Germinal center (tissue), 1 donor: ENCODE data around the gene KYAT1.
A peak's percentile ranks its signal among the peaks of the same experiment; 100 is the strongest.

Experiments
- DNase-seq: peaks from one replicate; pipeline ENCODE4 v3.0.0; 2012; ENCODE audit warnings: mixed read lengths, low spot score

KYAT1 gene

DNA sequence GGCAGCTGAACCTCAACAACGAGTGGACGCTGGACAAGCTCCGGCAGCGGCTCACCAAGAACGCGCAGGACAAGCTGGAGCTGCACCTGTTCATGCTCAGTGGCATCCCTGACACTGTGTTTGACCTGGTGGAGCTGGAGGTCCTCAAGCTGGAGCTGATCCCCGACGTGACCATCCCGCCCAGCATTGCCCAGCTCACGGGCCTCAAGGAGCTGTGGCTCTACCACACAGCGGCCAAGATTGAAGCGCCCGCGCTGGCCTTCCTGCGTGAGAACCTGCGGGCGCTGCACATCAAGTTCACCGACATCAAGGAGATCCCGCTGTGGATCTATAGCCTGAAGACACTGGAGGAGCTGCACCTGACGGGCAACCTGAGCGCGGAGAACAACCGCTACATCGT, 26.6 kb upstream of the KYAT1 start:
- DNase-seq: no peak

DNA sequence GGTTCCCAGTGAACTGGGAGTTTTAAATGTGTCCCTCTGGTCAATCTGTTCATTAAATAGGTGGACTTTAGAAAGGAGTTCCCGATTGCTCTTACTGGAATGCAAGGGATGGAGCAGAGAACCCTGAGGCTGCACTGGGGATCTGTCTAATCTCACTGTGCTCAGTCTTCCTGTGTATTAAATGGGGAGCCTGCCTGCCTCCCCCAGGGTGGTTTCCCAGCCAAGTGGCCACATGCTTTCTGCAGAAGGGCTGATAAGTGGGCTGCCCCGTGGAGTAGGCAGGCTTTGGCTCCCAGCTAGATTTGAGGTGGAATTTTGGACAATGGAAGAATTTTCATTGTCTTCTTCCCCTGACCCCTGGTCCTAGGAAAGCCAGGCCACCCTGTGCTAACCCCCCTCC, 25.0 kb upstream of the KYAT1 start:
- no peak for DNase-seq

DNA sequence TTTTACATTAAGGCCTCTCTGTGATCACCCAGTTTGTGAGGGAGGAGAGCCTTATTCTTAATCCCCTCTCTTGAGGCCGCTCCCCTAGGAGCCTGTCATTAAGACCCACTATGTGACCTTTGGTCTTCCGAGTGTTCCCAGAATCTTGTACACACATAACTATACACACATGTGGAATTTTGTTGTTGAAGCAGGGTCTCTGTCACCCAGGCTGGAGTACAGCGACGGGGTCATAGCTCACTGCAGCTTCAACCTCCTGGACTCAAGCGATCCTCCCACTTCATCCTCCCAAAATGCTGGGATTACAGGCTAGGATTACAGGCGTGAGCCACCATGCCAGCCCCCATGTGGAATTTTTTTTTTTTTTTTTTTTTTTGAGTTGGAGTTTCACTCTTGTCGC, 24.2 kb upstream of the KYAT1 start:
- DNase-seq: no peak

DNA sequence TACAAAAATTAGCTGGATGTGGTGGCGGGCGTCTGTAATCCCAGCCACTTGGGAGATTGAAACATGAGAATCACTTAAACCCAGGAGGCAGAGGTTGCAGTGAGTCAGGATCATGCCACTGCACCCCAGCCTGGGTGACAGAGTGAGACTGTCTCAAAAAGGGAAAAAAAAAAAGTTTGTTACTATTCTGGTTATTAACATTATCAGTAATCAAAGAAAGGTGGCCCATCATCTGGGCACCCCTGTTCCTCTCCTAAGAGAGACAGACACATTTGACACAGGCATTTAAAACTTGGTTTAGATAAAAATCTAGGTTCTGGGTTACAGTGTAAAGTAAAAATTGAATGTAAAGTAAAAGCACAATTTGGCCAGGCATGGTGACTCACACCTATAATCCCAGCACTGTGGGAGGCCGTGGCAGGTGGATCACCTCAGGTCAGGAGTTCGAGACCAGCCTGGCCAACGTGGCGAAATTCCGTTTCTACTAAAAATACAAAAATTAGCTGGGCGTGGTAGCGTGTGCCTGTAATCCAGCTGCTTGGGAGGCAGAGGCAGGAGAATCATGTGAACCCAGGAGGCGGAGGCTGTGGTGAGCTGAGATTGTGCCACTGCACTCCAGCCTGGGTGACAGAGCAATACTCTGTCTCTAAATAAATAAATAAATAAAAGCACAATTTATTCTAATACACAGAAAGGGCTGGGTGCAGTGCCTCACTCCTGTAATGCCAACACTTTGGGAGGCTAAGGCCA, 22.3 kb upstream of the KYAT1 start:
- DNase-seq: no peak

DNA sequence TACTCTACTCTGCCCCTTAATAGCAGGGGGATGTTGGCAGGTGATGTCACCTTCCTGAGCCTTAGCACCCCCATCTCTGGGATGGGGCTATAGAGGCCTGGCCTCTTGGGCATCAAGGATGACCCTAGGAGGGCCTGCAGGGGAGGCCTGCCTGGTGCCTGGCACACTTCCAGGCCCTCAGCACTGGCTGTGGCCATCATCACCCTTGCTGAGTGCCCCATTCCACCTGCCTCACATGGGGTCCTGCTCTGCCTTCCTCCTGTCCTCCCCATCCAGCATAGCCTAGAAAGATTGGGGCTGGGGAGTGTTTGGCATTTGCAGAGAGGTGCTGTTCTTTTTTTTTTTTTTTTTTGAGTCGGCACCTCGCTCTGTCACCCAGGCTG, 21.3 kb upstream of the KYAT1 start:
- DNase-seq: no peak

DNA sequence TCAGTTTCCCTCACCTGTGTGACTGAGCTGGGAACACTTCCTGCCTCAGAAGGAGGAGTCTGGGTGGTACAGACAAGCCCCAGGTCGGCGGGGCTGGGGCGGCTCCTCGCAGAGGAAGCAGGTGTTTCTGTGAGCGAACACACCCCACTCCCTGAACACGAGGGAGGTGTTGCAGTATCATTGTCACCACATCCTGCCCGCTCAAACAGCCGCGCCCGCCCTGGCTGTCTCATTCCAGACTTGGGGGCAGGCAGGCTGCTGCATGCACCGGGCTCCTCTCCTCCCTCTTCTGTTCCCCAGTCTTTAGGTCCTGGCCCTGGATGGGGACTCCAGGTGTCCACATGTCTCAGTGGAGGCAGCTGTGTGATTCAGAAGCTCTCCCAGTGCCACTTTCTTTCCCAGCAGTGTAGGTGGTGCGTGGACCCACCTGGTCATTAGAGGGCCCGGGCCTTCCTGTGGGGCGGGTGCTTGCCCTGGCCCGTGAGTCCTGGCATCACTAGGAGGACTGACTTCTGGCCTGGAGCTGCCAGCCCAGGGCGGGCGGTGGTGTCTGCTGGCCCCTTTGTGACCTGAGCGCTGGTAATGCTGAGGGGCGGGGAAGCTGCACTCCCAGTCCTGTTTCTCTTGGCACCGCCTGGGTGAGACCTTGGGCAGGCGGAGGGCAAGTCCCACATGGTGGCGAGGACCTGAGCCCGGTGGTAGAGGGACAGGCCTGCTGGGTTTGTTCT, 20.8 kb upstream of the KYAT1 start:
- DNase-seq: peak; percentile 46

DNA sequence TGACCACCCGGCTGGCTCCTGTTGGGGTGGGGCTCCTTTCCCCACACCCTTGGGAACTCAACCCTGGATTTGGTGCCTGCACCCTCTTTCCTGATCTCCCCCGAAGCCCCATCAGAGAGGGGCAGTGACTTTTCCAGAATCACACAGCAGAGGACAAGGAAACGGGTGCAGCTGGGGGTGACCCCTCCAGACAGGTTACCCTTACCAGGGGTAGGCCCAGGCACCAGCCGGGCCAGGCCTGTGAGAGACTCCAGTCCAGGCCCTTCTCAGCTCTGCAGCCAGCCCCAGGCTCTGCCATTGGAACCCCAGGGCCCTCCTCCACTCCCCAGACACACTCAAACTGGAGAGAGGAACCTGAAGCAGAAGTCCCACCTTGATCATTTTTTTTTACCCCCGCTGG, 20.1 kb upstream of the KYAT1 start:
- DNase-seq: no peak

DNA sequence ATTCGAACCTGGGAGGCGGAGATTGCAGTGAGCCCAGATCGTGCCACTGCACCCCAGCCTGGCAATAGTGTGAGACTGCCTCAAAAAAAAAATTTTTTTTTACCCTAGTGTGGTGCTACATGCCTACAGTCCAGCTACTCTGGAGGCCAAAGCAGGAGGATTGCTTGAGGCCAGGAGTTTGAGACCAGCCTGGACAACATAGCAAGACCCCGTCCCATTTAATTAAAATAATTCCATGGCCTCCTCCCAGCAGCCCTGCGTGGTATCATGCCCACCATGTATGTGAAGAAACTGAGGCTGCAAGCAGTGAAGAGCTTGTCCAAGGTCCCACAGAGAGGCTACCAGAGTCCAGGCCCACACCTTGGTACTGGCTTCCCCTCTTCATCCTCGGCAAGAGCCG, 19.6 kb upstream of the KYAT1 start:
- no peak for DNase-seq

DNA sequence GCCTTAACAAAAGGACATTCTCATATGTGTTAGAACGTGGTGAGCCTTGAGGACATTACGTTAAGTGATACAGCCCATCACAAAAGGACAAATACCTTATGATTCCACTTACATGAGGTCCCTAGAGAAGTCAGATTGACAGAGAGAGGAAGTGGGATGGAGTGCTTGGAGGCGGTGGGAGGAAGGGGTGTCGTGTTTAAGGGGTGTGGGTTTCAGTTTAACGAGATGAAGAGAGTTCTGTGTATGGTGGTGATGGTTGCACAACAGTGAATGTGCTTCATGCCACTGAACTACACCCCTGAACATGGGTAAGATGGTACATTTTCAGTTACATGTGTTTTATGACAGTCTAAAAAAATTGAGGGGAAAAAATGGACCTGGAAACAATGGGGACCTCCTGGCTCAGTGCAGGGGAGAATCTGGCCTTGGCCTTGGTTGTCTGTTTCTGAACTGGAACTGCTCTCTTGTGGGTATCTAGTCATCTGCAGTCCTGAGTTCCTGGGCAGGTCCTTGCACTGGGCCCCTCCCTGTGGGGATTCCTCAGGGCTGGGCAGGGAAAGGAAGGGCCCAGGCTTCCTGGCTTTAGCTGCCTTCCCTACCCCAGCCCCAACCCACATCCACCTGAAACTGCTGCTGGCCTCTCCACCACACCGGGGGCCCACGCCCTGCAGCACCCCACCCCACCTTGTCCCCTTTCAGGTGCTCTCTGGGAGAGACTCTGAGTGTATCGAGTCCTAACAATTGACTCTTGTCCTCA, 18.0 kb upstream of the KYAT1 start:
- DNase-seq: no peak

DNA sequence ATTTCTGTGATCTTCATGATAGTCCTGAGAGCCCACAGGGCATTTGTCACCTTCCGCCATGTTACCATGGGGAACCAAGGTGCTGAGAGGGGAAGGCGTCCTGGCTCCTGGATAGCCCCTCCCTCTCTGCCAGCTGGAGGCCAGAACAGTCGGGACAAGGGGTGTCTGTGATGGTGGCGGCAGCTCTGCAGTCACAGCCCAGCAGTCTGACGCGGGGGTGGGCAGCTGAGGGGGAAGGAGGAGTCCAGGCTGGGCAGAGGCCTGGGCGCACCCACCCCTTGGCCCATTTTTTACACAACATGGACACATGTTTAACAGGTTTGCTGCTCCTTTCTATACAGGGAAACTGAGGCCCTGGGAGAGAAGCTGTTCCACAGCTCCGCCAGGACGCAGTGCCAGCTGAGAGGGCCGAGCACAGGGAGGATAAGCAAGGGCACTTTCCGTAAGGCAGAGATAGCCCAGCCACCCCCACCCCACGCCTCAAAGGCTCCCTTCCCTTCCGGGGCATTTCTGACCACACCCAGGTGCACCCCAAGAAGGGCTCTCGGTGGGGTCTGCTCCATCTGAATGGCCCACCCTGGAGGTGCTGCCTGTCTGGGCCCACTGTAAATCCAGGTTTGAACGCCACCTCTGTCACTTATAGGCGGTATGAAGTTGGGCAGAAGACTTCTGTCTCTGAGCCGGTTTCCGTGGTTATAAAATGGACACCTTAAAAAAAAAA, 17.3 kb upstream of the KYAT1 start:
- no peak for DNase-seq

DNA sequence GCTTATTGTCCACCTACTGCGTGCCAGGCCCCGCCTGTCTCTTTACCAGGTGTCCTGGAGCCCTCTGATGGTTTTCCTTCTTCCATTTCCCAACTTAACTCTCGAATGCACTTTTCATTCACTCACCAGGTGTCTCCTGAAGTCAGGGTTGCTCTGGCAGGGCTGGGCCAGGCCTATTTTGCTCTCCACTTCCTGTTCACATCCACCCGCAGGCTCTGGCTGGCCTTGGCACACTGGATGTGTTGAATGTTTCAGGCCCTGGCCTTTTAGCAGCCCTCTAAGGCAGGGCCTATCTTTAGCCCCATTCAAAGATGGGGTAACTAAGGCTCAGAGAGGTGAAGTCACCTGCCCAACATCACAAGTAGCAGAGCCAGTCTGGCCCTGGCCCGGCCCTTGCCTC, 16.6 kb upstream of the KYAT1 start:
- no peak for DNase-seq

DNA sequence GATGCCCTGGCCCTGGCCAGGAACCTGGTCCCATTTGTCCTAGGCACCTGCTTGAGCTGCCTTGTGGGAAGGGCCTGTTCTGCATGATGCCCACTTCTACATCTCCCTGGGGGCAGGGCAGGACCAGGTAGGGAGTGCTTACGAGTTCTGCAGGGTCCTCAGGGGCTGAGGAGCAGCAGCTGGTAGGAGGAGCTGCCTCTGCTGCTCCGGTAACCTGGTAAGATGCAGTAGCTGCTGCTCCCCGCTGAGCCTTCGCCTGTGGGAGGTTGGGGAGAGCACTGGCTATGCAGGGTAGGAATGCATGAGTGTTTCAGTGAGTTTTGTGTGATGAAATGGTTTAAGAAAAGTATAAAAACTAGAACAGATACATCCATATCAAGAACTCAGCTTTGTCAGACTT, 13.8 kb upstream of the KYAT1 start:
- no peak for DNase-seq

DNA sequence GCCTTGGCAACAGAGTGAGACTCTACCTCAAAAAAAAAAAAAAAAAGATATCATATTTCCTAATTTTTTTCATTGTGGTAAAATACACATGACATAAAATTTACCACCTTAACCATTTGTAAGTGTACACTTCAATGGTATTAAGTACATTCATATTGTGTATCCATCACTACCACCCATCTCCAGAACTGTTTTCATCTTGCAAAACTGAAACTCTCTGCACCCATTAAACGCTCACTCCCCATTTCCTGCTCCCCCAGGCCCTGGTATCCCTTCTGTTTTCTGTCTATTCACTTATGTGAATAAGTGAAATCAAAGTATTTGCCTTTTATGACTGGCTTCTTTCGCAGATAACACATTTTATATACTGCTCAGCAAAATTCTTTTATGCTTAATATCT, 13.0 kb upstream of the KYAT1 start:
- DNase-seq: no peak

DNA sequence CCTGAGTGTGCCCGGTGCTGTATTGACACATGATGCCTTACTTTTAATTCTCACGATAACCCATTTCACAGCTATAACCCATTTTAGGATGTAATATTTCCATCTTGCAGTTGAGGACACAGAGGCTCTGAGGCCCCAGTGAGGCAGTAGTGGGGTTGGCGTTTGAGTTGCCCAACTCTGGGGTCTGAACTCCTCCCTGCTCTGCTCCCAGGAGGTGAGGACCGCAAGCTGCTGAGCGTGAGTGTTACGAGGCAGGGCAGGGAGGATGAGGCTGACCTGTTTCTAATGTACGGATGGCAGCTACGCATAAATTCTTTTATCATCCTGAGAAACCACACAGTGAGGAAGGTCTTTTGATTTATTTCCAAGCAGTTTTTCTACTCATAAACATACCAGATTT, 11.6 kb upstream of the KYAT1 start:
- DNase-seq: no peak

DNA sequence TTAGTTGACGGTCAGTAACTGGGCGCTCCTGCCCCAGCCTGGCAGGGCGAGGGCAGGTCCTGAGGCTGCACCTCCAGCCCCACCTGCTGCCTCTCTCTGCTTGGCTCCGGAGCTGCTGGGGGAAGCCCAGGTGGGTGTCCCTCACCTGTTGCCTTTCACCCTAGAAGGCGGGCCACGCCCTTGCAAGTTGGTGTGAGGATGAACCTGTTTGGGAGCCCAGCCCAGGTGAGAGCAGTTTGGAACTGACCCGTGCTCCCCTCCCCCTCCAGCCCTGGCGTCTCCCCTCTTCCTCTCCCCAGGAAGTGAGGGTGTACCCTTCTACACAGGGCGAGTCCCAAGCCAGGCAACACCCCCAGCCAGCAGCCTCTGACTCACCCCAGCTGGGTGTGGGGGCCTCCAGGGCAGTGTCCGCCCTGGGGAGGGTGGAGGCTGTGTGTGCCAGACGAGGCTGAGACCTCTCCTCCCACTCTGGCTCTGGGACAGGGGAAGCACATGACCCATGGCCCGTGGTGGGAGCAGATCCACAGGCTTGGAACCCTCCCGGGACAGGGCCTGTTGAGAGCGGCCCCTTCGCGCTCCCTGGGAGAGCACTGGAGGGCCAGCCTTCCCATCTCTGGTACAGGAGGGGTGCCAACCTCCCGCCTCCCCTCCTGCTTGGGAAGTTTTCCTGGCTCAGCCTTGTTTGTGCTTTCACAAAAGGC, 10.6 kb upstream of the KYAT1 start:
- no peak for DNase-seq

DNA sequence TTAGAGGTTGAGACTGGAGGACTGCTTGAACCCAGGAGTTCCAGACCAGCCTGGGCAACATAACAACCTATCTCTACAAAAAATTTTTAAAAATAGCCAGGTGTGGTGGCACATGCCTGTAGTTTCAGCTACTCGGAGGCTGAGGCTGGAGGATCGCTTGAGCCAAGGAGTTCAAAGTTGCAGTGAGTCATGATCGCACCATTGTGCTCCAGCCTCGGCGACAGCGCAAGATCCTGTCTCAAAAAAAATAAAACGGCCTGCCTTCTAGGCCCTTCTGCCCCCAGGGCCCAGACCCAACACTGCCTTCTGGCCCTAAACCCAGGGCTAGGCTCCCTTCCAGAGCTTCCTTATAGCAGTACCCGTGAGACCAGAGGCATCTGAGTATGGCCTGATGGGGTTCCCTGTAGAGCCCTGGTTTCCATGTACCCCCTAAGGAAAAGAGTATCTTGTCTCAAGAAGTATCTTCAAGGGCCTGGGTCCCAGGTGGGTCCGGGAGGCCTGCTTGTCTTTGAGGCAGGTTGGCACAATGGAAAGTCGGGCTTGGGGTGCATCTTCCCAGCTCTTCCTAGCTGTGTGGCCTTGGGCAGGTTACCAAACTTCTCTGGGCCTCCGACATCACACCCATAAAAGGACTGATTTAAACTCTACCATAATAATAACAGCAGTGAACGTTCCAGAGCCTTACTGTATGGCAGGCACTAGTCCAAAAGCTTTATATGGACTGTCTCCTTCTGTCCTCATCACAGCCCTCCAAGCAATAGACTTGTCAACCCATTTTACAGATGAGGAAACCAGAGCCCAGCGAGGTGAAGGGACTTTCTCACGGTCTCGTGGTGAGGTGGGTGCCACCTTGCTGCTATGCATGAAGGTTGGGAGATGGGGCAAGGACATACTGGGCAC, 9.8 kb upstream of the KYAT1 start:
- no peak for DNase-seq

DNA sequence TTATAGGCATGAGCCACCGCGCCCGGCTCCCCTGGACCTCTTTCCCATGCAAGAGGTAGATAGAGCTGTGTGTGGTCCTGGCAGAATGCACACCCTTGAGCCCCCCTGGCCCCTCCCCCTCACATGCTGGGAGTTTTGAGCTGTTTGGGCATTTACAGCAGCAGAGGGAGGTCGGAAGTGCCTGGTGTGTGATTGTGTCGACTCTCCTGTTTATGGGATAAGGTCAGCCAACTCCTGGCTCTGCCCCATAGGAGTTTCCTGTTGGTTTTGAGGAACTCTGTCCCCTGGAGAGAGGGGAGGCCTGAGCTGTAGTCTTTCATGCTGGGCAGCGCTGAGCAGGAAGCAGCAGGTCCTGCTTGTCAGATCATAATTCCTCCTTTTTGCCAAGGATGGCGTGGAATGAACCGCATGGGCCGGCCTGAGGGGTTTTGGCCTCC, 6.2 kb upstream of the KYAT1 start:
- no peak for DNase-seq

DNA sequence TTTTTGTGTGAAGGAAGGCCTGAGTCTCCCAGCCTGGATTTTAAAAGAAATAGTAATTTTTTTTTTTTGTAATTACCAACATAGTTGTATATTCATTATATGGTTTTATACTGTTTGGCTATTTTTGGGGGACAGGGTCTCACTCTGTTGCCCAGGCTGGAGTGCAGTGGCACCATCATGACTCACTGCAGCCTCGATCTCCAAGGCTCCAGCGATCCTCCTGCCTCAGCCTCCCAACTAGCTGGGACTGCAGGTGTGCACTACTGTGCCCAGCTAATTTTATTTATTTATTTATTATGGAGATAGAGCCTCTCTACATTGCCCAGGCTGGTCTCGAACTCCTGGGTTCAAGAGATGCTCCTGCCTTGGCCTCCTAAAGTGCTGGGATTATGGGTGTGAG, 5.3 kb upstream of the KYAT1 start:
- DNase-seq: no peak

DNA sequence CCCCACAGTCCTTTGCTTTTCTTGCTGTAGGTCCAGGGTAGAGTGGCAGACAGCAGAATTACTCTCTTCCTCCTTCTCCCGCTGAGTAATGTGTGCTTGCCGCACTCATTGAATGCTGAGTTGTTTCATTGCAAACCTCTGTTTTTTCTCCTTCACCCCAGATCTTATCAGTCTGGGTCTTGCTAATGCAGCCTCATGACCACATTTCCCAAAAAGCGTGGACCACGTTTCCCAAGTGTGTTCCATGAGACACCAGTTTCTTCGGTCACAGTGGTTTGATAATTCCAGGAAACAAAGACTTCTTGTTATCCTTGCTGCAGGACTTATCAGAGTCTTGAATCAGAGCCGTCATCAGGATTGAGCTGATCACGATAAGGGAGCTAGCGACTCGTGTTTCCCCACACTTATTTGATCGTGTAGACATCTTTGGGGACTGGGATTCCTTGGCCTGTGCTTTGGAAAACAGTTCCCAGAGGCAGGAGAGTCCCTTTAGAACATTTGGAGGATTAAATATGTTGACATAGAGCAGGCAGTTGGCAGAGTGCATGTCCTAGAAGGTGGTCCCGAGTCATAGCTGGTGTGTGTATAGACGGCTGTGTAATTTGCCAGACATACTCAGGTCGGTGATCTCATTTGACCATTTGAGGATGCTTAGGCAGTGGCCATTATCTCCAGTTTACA, 4.6 kb upstream of the KYAT1 start:
- no peak for DNase-seq

DNA sequence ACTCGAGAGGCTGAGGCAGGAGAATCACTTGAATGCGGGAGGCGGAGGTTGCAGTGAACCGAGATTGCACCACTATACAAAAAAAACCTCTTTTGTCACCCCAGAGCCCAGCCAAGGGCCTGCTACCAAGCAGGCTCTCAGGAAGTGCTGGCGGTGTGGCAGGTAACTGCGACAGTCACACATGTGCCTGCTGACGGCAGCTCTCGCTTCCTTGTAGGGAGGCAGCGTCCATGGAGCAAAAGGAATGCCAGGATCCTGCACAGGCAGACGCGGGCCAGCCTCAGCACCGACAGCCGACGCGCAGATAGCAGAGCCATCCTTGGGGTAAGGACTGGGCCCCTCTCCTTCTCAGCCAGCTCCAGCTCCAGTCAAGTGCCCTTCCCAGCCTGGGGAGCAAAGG, 4.0 kb upstream of the KYAT1 start:
- no peak for DNase-seq
